Stimulated activated CD8-positive, alpha-beta memory T cell treated with anti-CD3 and anti-CD28 coated beads, Interleukin-7, amount 100 ng/mL, for 4 hours (primary cell): ENCODE results near the gene RSU1.

ENCODE experiments used
- DNase-seq, 2 donors: peaks; one replicate each; pipeline ENCODE4 v3.0.0-alpha.2; 2020; ENCODE audit warnings: low read depth in 2 of 2

Gene RSU1

DNA sequence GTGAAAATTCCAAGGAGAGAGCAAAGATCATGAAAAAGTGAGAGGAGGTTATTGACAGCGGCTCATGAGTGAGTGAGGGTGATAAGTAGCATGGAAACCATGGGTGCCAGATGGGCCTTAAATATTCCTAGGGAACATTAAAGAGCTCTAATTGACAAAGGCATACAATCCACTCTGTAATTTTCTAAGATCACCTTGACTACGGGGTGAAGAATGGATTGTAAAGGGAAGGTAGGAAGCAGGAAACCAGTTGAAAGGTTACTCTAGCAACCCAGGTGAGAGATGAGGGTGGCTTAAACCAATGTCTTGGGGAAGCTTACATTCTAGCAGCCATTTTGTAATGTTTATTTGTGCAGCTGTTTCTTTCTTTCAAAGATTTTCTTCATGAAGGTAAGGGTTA, 75.7 kb downstream of the RSU1 start:
- DNase-seq = no peak

DNA sequence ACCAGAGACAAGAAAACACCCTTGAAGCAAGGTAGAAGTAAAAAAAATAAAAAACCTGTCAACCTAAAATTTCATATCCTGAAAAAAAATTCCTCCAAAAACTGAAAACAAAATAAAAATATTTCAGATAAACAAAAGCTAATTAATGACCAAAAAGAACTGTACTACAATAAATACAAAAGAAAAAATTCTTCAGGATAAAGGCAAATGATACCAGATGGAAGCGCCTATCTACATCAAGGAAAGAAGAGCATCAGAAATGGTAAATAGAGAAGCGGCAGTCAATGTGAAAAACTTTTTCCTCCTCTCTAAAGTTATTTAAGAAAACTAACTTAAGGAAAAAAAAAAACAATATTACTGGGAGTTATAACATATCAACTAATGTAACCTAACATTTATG, 79.8 kb downstream of the RSU1 start:
- DNase-seq = no peak

DNA sequence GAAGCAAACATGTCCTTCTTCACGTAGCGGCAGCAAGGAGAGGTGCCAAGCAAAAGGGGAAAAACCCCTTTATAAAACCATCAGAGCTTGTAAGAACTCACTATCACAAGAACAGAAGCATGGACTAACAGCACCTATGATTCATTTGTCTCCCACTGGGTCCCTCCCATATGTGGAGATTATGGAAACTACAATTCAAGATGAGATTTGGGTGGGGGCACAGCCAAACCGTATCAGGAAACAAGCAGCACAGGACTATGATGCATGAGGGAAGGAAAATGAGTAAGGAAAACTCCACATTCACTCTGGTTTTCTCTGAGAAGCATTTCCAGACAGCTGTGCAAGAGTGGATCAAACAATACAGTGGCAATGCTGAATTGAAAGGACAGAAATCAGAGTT, 81.6 kb downstream of the RSU1 start:
- DNase-seq = no peak

DNA sequence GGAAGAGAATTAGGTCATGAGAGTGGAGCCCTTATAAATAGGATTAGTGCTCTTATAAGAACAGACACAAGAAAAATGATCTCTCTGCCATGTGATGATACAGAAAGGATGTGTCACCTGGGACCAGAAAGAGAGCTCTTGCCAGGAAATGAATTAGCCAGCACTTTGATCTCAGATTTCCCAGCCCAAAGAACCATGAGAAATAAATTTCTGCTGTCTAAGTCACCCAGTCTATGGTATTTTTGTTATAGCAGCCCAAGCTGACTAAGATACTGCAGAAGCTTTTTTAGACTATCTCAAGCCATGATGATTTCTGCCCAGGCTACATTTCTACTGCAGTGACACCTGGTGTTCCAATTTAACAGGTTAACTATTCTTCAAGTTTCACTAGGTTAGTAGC, 84.8 kb downstream of the RSU1 start:
- no peak for DNase-seq

DNA sequence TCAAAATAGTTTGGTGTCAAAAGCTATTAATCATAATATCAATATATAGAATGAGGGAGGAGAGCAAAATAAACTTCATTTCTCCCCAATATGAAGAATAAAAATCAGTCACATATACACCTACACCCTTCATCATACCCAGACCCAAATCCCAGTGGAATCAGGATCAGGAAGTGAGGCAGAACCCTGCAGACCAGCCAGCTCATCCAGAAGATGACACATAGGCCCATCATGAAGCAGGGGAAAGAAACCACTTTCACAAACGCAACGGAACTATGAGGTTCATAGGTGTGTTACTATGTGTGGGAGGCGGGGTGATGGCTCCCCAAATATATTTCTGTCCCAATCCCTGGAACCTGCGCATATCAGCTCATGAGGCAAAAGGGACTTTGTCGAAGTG, 89.0 kb downstream of the RSU1 start:
- no peak for DNase-seq

DNA sequence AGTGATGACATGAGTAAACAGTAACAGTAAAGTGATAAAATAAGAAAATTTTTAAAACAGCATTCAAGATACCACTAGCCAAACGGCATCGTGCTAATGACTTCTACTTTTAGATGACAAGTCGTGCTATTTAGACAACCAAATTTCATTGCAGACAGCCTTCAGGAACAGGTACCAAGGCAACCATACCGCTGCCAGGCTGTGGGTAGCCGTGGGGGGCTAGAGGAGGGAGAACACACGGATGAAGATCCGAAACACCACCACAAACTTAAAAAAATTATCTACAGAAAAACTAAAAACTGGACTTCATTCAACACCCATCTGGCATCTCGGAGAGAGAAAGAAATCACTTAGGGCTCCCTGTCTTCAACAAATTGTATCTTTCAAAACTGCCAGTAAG, 89.6 kb downstream of the RSU1 start:
- DNase-seq = no peak

DNA sequence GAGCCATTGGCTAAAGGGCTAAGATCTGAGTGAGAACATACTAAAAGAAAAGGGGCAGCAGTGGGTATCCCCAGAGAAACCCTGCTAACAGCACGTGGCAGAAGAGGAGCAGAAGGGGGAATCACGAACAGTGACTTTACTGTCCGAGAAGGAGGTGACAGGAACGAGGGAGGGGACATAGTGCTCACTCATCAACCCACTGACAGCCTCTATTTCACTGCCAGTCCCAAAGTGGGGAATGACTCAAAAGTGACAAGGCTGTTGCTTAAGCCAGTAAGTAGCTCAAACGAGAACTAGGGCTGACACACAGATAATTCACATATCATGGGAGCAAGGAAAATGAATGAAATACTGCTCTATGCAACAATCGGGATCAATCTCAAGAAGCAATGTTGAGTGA, 92.7 kb downstream of the RSU1 start:
- no peak for DNase-seq

DNA sequence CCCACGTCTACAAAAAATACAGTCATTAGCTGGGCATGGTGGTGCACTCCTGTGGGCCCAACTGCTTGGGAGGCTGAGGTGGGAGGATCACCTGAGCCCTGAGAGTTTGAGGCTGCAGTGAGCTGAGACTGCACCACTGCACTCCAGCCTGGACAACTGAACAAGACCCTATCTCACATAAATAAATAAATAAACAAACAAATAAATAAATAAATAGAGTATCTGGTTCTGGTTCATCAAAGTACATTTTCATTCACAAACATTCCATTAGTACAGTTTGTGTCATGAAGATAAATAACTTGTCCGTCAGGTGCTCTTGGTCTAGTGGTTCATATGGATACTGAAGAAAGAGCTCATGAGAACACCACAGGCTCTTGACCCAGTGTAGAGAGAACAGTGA, 96.4 kb downstream of the RSU1 start:
- no peak for DNase-seq

DNA sequence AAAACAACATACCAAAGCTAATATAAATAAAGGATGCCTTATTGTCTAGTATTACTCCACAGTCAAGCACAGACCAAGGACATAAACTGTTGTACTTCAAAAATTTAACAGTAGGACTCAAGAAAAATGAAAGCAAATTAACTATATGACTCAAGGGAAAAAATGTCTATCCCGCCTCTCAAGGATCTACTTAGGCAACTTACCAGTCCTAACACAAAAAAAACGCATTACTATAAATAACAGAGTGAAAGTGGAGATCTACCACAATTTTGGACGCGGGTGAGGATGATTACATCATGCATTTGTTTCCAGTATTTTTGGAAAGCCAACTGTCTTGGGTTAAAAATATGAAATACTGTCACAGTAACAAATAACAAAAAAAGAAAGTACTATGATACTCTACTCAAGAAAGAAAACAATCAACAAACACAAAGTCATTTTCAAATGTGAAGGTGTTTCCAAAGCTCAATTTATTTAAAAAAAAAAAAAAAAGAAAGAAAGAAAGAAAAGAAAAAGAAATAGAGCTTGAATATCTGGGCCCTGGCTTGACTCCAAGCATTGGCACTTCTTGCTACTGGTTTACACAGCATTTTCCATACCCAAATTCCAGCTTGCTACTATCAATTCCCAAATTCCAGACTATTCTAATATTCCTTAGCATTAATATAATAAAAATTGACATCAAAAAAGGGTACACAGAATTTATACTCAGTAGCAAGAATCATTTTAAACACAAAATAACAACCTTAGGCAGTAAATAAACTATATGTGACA, 99.4 kb downstream of the RSU1 start:
- DNase-seq = no peak

DNA sequence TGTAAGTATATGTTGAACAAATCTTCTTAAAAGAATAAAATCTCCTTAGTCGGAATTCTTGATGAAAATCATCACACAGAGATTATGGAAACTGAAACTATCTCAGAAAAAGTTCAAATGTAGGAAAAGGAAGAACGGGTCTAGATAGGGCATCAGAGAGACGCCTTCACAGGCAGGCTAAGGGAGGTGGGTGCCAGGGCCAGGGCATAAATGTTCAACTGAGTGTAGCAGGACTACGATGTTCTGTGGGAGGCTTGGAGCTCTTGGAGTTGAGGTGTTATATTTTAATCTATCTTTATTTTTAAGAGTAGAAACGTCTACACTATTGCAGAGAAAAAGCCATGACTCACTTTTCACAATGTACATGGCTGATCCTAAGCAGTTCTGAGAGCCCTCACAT, 101.2 kb downstream of the RSU1 start:
- no peak for DNase-seq

DNA sequence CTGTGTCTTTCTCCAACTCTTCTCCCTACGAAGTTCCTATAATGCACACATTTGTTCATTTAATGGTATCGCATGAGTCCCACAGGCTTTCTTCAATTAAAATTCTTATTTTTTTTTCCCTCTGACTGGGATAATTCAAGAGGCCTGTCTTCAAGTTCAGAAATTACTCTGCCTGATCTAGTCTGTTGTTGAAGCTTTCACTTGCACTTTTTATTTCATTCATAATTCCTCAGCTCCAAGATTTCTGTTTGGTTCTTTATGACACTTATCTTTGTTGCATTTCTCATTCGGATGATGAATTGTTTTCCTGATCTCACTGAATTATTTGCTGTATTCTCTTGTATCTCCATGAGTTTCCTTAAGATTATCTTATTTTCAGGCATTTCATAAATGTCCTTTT, 103.9 kb downstream of the RSU1 start:
- no peak for DNase-seq

DNA sequence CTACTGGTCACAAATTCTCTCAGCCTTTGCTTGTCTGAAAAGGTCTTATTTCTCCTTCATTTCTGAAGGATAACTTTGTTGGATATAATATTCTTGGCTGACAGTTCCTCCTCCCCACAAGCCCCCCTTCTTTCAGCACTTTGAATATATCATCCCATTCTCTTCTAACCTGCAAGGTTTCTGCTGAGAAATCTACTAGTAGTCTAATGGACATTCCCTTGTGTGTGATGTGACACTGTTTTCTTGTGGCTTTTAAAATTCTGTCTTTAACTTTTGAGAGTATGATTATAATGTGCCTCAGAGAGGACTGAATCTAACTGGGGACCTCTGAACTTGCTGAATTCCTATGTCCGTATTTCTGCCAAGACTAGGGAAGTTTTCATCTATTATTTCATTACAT, 104.3 kb downstream of the RSU1 start:
- DNase-seq = no peak

DNA sequence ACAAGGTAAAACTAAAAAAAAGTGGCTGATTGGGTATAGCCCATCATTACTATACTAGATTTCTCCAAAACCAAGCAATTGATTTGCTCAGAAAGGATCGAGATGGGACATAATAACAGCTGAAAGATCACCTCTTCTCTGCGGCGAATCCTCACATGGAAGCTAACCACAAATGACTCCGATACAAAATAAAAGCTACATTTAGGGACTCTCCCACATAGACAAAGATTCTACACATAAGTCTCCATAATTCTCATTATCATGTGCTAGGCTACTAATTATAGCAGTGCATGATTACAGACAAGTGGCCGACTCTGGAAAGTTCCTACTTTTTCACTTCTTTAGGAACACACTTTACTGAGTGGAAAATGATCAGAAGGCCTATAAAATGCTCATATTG, 116.9 kb downstream of the RSU1 start:
- DNase-seq = no peak

DNA sequence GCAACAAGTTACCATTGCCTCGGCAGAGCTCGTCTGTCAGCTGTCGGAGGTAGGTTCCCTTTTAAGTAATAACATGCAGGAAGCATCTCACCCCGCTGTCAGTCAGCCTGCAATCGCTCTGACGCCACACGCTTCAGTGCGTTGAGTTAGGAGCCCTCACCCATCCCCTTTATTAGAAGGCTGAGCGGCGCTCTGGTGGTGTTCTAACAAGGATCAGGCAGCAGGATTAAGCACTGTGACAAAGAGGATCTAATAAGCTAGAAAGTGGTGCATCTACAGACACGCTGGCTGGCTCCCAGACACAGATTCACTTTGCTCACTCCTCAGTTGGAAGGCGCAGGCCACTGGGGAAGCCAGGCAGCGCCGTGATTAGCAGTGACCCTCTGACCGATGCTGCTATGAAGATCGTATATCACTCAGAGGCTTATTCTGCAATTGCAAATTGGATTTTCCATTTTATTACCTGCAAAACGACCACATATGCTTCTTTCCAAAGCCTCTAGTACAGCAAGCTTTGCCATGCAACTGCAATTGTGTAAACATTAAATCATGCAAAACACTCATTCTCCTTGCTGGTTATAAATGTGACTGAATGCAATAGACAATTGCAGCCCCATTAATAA, 117.7 kb downstream of the RSU1 start:
- no peak for DNase-seq

DNA sequence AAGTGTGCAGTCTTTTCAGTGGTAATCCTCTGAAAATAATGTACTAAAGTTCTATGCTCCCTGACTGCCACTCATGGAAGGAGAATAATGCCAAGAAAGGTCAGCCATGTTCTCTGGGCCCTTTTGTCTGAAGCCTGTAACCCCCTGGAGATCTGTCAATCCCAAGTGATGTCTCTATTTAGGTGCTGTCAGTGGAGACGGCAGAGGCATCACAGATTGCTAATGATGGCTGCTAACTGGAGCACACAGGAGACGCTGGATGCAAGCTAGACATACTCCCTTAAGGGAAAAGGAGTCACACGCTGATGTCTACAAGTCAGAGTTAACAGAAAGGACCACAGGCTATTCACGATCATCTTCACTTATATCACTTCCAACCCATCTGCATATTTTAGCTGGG, 118.8 kb downstream of the RSU1 start:
- DNase-seq = no peak

DNA sequence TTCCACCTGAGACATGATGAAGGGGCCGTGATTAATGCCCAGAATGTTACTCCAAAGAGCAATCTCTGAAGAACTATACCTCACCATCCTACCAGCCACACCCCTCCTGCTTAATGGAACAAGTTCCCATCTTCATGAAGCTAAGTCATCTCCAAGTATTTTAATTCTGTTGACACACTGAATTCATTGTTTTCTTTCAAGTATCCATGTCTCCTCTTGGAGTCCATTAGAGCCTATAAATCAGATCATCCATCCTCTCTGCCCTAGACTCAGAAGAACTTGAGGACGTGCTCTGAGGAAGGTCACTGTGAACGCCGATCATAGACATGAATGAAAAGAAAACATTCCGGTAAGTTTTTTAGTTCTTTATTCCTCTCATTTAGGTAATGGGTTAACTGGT, 126.8 kb downstream of the RSU1 start:
- no peak for DNase-seq

DNA sequence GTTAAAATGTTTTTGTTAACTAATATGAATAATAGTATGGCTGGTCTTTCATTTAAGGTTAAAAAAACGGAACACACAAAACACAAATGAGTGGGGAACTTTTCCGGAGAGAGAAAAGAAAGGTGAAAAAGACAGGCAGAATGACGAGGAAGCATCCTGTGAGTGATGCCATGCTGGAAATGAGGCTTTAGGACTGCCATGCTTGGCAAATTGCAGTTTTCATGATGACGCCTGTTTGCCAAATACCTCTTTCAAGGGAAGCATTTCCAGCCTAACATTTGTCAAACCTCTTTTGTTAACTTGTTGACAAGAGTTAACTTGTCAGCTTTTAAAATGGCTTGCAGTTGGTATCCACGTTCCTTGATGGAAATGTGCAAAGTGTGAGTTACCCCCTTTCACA, 127.5 kb downstream of the RSU1 start:
- DNase-seq = no peak

DNA sequence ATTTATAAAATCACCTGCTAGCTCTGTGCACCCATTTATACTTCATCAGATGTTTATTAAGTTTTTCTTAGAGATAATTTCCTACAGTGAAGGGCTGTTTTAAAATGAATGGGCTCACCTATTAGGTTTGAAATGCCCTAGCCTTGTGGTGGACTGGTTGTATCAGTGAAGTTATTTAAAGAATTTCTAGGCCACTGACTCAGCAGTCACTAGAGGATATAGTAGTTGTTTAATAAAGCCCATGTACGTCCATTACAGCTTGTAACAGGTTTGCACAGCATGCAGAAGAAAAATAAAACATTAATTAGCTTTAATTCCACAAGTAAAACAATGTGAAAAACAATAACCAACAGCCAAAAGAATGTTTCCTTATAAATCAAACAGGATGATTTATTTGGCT, 128.0 kb downstream of the RSU1 start:
- no peak for DNase-seq

DNA sequence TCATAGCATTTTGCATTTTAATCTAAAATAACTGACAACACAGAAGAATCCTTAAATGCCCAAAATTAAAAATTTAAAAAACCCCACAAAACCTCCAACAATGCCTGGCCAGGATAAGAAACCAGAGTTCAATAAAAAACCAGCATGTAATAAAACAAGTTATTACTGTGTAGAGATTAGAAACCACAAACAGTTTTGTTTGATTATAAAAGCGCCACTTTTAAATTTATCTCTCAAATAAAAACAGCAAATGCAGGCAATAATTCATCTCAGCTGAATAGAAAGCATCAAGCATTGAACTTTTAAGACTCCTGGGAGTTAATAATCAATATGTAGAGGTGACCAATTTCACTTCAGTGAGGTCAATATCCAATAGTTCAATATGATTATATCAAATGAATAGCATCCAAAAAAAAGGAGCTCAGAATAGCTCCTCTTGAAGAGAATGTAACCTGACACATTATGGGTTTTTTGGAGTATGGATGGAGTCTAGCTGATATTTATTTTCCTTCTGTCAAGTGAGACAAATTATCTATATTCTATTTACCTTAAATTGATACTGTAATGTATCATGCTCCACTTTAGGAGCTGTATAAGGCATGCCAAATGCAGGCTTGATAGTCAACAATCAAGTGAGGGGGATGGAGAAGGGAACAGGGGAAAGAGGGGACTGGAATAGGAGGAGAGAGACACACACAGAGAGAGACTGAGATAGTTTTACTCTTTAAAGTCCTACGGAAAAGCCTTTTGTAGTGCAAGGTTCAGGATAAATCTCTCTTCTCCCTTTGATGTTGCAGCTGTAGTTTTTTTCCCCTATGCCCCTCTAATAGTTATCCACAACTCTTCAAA, 130.9 kb downstream of the RSU1 start:
- DNase-seq = no peak

DNA sequence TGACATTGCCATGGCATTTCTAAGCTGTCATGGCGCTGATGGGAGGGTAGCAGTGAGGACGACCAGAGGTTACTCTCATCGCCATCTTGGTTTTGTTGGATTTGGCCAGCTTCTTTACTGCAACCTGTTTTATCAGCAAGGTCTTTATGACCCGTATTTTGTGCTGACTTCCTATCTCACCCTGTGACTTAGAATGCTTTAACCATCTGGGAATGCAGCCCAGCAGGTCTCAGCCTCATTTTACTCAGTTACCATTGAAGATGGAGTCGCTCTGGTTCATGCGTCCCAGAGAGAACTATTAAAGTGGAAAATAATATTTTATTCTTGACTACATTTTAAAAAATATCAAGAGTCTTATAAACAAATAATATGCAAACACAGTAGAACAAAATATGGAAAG, 131.7 kb downstream of the RSU1 start:
- no peak for DNase-seq

DNA sequence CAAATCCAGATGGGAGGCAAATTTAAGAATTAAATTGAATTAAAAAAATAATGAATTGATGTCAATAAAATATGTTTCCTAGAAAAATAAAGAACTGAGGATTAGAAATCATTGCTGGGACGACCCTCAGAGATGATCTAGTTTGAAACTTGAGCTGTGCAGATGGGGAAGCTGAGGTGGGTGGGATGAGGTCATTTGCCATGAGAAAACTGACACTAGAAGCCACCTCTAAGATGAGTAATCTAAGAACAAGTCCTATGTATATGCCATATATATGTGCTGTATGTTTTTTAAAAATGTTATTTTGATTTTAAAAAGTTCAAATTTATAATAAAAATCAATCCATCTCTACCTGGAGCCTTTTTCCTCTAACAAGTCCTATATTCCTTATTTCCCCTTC, 135.7 kb downstream of the RSU1 start:
- no peak for DNase-seq

DNA sequence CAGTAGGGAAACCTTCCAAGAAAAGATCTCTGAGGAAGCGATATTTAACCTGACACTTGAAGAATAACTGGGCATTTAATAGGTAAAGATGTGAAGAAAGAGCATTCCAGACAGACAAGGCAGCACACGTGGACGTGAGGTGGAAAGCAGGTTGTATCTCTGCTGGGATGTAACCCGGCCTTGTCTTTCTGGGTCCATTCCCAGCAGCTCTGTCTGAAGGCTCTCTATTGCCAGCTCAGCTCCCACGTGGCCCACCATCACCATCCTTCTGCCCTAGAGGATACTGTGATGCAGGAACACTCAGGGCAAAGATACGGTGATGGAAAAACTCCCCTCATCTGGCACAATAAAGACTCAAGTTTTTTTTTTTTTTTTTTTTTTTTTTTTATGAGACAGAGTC, 137.7 kb downstream of the RSU1 start:
- no peak for DNase-seq

DNA sequence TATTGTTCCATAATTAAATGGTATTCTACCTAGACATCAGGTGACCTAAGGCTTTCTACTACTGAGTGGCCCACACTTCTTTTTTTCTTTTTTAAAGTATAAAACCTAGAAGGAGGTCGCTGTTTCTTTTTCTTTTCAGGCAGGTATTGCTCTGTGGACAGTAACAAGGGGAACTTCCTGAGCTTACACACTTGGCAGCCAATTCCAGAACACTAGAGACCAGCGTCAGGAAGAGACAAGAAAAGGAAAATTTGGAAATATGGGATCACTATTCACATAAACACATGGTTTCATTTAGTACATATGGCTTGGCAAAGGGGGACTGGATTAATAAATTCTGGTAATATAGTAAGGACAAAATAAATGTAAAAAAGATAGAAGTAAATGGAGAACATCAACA, 141.9 kb downstream of the RSU1 start:
- DNase-seq = no peak
